SK-N-MC (cell line): ENCODE results near the gene LAMA5.

Experiments
- EZH2 ChIP-seq: fragments of 200-600 bp; sonication (generic); IDR thresholded peaks from one replicate; pipeline ENCODE4 v1.6.1; 2017; ENCODE audit warnings: antibody characterized with exemption
- POLR2AphosphoS5 ChIP-seq: IDR thresholded peaks from 2 replicates; pipeline ENCODE4 v1.6.1; 2012; ENCODE audit warnings: mild to moderate bottlenecking, low read depth, low read length, borderline replicate concordance

DNA sequence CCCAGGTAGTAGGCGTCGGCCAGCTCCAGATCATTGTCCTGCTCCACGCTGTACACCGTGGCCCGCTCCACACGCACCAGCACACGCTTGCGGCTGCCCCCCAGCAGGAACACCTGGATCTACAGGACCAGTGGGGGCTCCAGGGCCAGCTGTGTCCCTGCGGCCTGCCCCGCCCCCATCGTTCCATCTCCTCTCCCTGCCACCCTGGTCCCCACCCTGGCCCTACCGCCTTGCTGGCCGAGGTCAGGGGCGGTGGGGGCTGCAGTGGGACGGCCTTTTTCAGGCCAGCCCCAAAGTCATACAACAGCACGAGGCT lies 54.5 kb downstream of the LAMA5 start:
- no peak for TF ChIP-seq EZH2
- no peak for TF ChIP-seq POLR2AphosphoS5
